Vagina (tissue), 2 donors: Measurements from ENCODE around the gene NDUFA7. TPM values are rescaled to one million over a fixed set of nuclear protein-coding genes. Genes with fewer than 3 reads are reported as not detected.

ENCODE experiments used
- DNase-seq, 2 donors: peaks; one replicate each; pipeline ENCODE4 v3.0.0-alpha.2; 2017; ENCODE audit errors: extremely low spot score in 2 of 2
- H3K27ac ChIP-seq: fragments of 200-600 bp; sonication (generic); one replicate; pipeline ENCODE4 v1.5.1; 2019
- H3K27me3 ChIP-seq: fragments of 200-600 bp; sonication (generic); one replicate; pipeline ENCODE4 v1.5.1; 2019
- H3K36me3 ChIP-seq, 2 donors: fragments of 200-600 bp; sonication (generic); one replicate each; pipeline ENCODE4 v1.5.1; 2017 to 2019
- H3K4me1 ChIP-seq: fragments of 200-600 bp; sonication (generic); one replicate; pipeline ENCODE4 v1.5.1; 2019
- H3K4me3 ChIP-seq, 2 donors: fragments of 200-600 bp; sonication (generic); 1 replicate in 1 of 2; 2 replicates in 1 of 2; pipeline ENCODE4 v1.5.1; 2016 to 2019
- H3K9me3 ChIP-seq: fragments of 200-600 bp; sonication (generic); one replicate; pipeline ENCODE4 v1.5.1; 2019
- POLR2A ChIP-seq, 2 donors: fragments of 450-650 bp; IDR thresholded peaks; one replicate each; pipeline ENCODE4 v1.6.1; 2017; ENCODE audit warnings: antibody characterized with exemption in 2 of 2, mild to moderate bottlenecking in 2 of 2, moderate library complexity in 2 of 2
- POLR2AphosphoS5 ChIP-seq, 2 donors: sonication (generic); formaldehyde crosslinking; IDR thresholded peaks; one replicate each; pipeline ENCODE4 v1.9.0; 2017; ENCODE audit warnings: antibody characterized with exemption in 2 of 2, mild to moderate bottlenecking in 2 of 2, low read depth in 1 of 2; ENCODE audit not compliant: insufficient read depth in 1 of 2
- intact Hi-C: fragments of 100-400 bp; cut with DNase I; formaldehyde crosslinking; loops from one replicate; pipeline ENCODE4 v1.15.1; 2023
- total RNA-seq: library from RNA; depleted of rRNA; stranded (reverse); fragments of >200 nt; gene quantifications from one replicate; pipeline ENCODE4 v1.2.3, GENCODE V29; 2016
- TF ChIP-seq, protein P1 (sequence below), 3 experiments: fragments of 450-650 bp in 2 of 3; fragments of 200-600 bp in 1 of 3; sonication (generic) in 1 of 3; IDR thresholded peaks; one replicate each; pipeline ENCODE4 v1.5.1; 2017 to 2019; ENCODE audit warnings: antibody characterized with exemption in 3 of 3, mild to moderate bottlenecking in 2 of 3, moderate library complexity in 2 of 3

The NDUFA7 gene
- total RNA-seq, 1 donor from 2014 or later: 24.6 TPM

DNA sequence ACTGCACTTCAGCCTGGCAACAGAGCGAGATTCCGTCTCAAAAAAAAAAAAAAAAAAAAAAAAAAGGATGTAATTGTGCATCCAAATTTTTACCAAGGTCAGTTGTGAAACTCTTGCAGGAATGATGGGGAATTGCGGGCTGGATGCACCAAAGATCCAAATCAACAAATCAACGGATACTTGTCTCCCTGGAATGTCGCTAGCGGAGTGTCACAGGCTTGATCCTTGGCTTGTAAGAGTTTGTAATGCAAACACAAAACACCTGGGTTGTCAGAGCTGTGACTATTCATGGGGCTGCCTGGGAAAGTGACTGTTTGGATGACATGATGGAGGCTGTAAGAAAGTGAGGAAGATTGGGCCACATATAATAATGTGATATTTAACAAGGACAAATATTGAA, 17.7 kb upstream of the NDUFA7 start:
- TF ChIP-seq, protein P1, sequence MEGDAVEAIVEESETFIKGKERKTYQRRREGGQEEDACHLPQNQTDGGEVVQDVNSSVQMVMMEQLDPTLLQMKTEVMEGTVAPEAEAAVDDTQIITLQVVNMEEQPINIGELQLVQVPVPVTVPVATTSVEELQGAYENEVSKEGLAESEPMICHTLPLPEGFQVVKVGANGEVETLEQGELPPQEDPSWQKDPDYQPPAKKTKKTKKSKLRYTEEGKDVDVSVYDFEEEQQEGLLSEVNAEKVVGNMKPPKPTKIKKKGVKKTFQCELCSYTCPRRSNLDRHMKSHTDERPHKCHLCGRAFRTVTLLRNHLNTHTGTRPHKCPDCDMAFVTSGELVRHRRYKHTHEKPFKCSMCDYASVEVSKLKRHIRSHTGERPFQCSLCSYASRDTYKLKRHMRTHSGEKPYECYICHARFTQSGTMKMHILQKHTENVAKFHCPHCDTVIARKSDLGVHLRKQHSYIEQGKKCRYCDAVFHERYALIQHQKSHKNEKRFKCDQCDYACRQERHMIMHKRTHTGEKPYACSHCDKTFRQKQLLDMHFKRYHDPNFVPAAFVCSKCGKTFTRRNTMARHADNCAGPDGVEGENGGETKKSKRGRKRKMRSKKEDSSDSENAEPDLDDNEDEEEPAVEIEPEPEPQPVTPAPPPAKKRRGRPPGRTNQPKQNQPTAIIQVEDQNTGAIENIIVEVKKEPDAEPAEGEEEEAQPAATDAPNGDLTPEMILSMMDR (IDR thresholded peaks at IDR 0.05): no peak
- TF ChIP-seq POLR2AphosphoS5 (IDR thresholded peaks at IDR 0.05; ENCODE audit: insufficient read depth in 1 of 2, low read depth in 1 of 2): no peak
- TF ChIP-seq POLR2A (IDR thresholded peaks at IDR 0.05): no peak
- H3K27me3 ChIP-seq: peaks cover 6% of the 10 kb centered on the region

DNA sequence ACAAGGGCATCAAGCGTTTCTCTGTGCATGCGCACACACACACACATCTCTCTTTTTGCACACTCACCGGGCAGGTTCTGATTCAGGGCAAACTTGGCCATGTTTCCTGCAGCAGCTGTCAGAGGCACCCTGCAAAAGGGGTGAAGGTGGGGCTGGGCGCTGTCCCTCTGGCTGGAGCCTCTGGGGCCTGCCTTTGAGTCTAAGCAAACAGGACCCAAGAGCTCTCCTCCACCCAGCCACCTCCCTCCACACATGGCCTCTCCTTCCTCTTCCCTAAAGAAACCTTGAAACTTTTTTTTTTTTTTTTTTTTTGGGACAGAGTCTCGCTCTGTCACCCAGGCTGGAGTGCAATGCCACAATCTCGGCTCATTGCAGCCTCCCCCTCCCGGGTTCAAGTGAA, 16.6 kb upstream of the NDUFA7 start:
- Histone ChIP-seq H3K27me3 (peaks cover under 1% of the 10 kb centered on the region), H3K27ac (no peak overlapping the region), H3K36me3 (no peaks in the 10 kb centered on the region), H3K4me1 (peaks cover 25% of the 10 kb centered on the region), H3K4me3 (no peak overlapping the region), H3K9me3 (no peaks in the 10 kb centered on the region)
- intact Hi-C loops: no loop called here
- DNase-seq: no peak
- TF ChIP-seq, protein P1 (IDR thresholded peaks at IDR 0.05): no peak
- TF ChIP-seq POLR2AphosphoS5 (IDR thresholded peaks at IDR 0.05; ENCODE audit: insufficient read depth in 1 of 2, low read depth in 1 of 2) (no peak), POLR2A (IDR thresholded peaks at IDR 0.05) (no peak)

More for the DNA sequence above, 17.7 kb upstream of the NDUFA7 start:
- Histone ChIP-seq H3K36me3 (no peaks in the 10 kb centered on the region), H3K4me1 (peaks cover 27% of the 10 kb centered on the region), H3K27ac (no peak overlapping the region), H3K4me3 (no peak overlapping the region), H3K9me3 (no peaks in the 10 kb centered on the region)
- DNase-seq: no peak
- intact Hi-C loops: no loop called here

DNA sequence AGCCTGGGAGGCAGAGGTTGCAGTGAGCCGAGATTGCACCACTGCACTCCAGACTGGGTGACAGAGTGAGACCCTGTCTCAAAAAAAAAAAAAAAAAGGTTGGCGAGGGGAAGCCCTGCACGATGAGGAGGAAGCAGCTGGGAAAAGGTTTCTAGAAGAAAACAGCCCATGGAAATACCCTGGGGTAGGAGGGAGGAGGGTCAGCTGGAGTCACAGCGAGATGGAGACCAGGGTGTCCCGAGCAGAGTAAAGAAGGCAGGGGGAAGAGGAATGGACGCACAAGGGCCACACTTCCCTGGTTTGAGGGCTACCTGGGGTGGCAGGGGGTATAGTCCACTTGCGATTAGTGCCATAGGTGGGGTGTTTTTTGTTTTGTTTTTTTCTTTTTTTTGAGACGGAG, 15.5 kb upstream of the NDUFA7 start:
- Histone ChIP-seq H3K27ac (no peak overlapping the region), H3K9me3 (no peaks in the 10 kb centered on the region), H3K4me1 (peaks cover 18% of the 10 kb centered on the region), H3K36me3 (no peaks in the 10 kb centered on the region), H3K27me3 (no peaks in the 10 kb centered on the region), H3K4me3 (no peak overlapping the region)
- no peak for DNase-seq
- intact Hi-C loops: no loop called here
- TF ChIP-seq, protein P1 (IDR thresholded peaks at IDR 0.05): no peak
- no peak for TF ChIP-seq POLR2AphosphoS5 (IDR thresholded peaks at IDR 0.05; ENCODE audit: insufficient read depth in 1 of 2, low read depth in 1 of 2)
- no peak for TF ChIP-seq POLR2A (IDR thresholded peaks at IDR 0.05)

DNA sequence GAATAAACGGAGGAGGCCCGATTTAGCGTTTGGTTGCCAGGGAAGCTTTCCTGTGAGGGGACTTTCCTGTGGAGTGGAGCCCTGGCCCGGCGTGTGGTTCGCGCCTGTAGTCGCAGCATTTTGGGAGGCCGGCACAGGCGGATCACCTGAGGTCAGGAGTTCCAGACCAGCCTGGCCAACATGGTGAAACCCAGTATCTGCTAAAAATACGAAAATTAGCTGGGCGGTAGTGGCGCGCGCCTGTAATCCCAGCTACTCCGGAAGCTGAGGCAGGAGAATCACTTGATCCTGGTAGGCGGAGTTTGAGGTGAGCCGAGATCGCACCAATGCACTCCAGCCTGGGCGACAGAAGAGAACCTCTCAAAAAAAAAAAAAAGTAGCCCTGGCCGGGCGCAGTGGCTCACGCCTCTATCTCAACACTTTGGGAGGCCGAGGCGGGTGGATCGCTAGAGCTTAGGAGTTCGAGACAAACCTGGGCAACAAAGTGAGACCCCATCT, 14.9 kb upstream of the NDUFA7 start:
- Histone ChIP-seq H3K27me3 (no peaks in the 10 kb centered on the region), H3K27ac (no peak overlapping the region)

More for the DNA sequence above, 14.9 kb upstream of the NDUFA7 start:
- intact Hi-C loops: no loop called here
- Histone ChIP-seq H3K36me3 (no peaks in the 10 kb centered on the region), H3K4me3 (no peak overlapping the region), H3K4me1 (peaks cover 18% of the 10 kb centered on the region), H3K9me3 (no peaks in the 10 kb centered on the region)
- TF ChIP-seq, protein P1 (IDR thresholded peaks at IDR 0.05): no peak
- TF ChIP-seq POLR2A (IDR thresholded peaks at IDR 0.05): no peak
- no peak for TF ChIP-seq POLR2AphosphoS5 (IDR thresholded peaks at IDR 0.05; ENCODE audit: insufficient read depth in 1 of 2, low read depth in 1 of 2)
- DNase-seq: no peak
